SH-SY5Y (cell line): ENCODE data around the gene L1TD1.

Experiments used
- GATA2 ChIP-seq: IDR thresholded peaks from 2 replicates; pipeline ENCODE4 v1.6.1; 2011; ENCODE audit warnings: mild to moderate bottlenecking, low read depth, low read length
- GATA3 ChIP-seq: IDR thresholded peaks from 2 replicates; pipeline ENCODE4 v1.6.1; 2011; ENCODE audit warnings: low read depth, mild to moderate bottlenecking, low read length, moderate library complexity

DNA sequence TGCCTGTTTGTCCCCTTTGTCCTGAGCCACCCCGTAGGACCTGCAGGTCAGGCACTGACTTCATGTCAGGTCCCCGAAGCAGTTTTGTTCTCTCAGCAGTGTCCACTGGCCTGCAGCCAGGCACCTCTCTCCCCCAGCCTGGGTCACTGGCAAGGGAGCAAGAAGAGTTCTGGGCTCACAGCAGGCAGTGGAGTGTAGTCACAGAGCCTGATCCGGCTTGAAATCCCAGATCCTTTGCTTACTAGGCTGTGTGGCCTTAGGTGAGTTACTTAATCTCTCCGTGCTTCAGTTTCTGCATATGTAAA lies 34.2 kb downstream of the L1TD1 start:
- TF ChIP-seq GATA3: no peak
- TF ChIP-seq GATA2: no peak
